SK-N-SH (cell line): Measurements from ENCODE around the gene SPIN2A. TPM values are rescaled to one million over a fixed set of nuclear protein-coding genes. Genes with fewer than 3 reads are reported as not detected.
"Not testable (repeated sequence)": the region's sequence is repeated elsewhere in the genome, so short reads cannot be mapped to it uniquely, and the experiment has no call there.

ENCODE experiments used
- CTCF ChIA-PET: fragments of 300-600, 350-600 bp; formaldehyde crosslinking; extraction: SDS; loops from one replicate; lab custom pipeline; 2021; lab: Yijun Ruan, JAX
- POLR2A ChIA-PET: fragments of 350-600 bp; sonication (Branson Sonifier 250); formaldehyde crosslinking; extraction: SDS; loops from one replicate; lab custom pipeline; 2020; ENCODE audit warnings: antibody characterized with exemption, inconsistent platforms; lab: Yijun Ruan, JAX
- DNase-seq: peaks from one replicate; pipeline ENCODE4 v3.0.0; 2012
- H2AFZ ChIP-seq: fragments of 200-600 bp; sonication (generic); 2 replicates; pipeline ENCODE4 v1.8.1; 2016; ENCODE audit warnings: antibody characterized with exemption, mild to moderate bottlenecking, low read depth
- H3F3A ChIP-seq: fragments of 200-600 bp; sonication (generic); replicated peaks from 2 replicates; pipeline ENCODE3; 2016; ENCODE audit warnings: antibody characterized with exemption, mild to moderate bottlenecking; ENCODE audit not compliant: insufficient read depth
- H3K27ac ChIP-seq, 2 experiments: fragments of 200-500 bp in 1 of 2; fragments of 200-600 bp in 1 of 2; sonication (Bioruptor generic) in 1 of 2; sonication (generic), shearing (Covaris generic) in 1 of 2; 2 replicates each; pipeline versions ENCODE4 v1.5.1 to v1.6.1; 2014 to 2016; ENCODE audit warnings: low read depth in 2 of 2, inconsistent platforms in 1 of 2, low read length in 1 of 2, mild to moderate bottlenecking in 1 of 2, mixed read lengths in 1 of 2
- H3K27me3 ChIP-seq: fragments of 200-600 bp; sonication (generic), shearing (Covaris generic); 2 replicates; pipeline ENCODE4 v1.6.1; 2016; ENCODE audit warnings: mixed run types; ENCODE audit not compliant: insufficient read depth
- H3K36me3 ChIP-seq, 2 experiments: fragments of 200-500 bp in 1 of 2; fragments of 200-600 bp in 1 of 2; sonication (Bioruptor generic) in 1 of 2; sonication (generic) in 1 of 2; replicated peaks in 1 of 2; 2 replicates each; pipeline versions ENCODE3 to v1.5.1; 2014 to 2016; ENCODE audit warnings: low read length in 1 of 2, mild to moderate bottlenecking in 1 of 2; ENCODE audit not compliant: insufficient read depth in 2 of 2, control insufficient read depth in 1 of 2
- H3K4me1 ChIP-seq, 2 experiments: fragments of 200-500 bp in 1 of 2; fragments of 200-600 bp in 1 of 2; sonication (Bioruptor generic) in 1 of 2; sonication (generic), shearing (Covaris generic) in 1 of 2; 2 replicates each; pipeline versions ENCODE4 v1.5.1 to v1.6.1; 2014 to 2016; ENCODE audit warnings: low read depth in 1 of 2, low read length in 1 of 2, mixed run types in 1 of 2; ENCODE audit not compliant: insufficient read depth in 2 of 2, control insufficient read depth in 1 of 2
- H3K4me2 ChIP-seq: fragments of 200-600 bp; sonication (generic), shearing (Covaris generic); 2 replicates; pipeline ENCODE4 v1.6.1; 2017; ENCODE audit warnings: mixed run types
- H3K4me3 ChIP-seq, 2 experiments: fragments of 200-500 bp in 1 of 2; fragments of 200-600 bp in 1 of 2; sonication (Bioruptor generic) in 1 of 2; sonication (generic), shearing (Covaris generic) in 1 of 2; 2 replicates each; pipeline versions ENCODE4 v1.5.1 to v1.8.1; 2014 to 2016; ENCODE audit warnings: low read depth in 2 of 2, inconsistent platforms in 1 of 2, low read length in 1 of 2, mild to moderate bottlenecking in 1 of 2, mixed read lengths in 1 of 2, moderate library complexity in 1 of 2
- H3K79me2 ChIP-seq: fragments of 200-600 bp; sonication (generic); 2 replicates; pipeline ENCODE4 v1.8.1; 2017; ENCODE audit warnings: mild to moderate bottlenecking; ENCODE audit not compliant: insufficient read depth
- H3K9ac ChIP-seq: fragments of 200-600 bp; sonication (generic); 2 replicates; pipeline ENCODE4 v1.6.1; 2017; ENCODE audit warnings: mixed run types
- H3K9me2 ChIP-seq: fragments of 200-600 bp; sonication (generic); 2 replicates; pipeline ENCODE4 v1.6.1; 2017; ENCODE audit warnings: mixed run types
- H3K9me3 ChIP-seq: fragments of 200-600 bp; sonication (generic); 2 replicates; pipeline ENCODE4 v1.6.1; 2017; ENCODE audit warnings: mixed run types, mild to moderate bottlenecking, moderate library complexity
- H4K20me1 ChIP-seq: fragments of 200-600 bp; sonication (generic); 2 replicates; pipeline ENCODE4 v1.6.1; 2017; ENCODE audit warnings: mild to moderate bottlenecking, mixed run types; ENCODE audit not compliant: insufficient read depth
- ELF1 ChIP-seq: IDR thresholded peaks from 2 replicates; pipeline ENCODE4 v1.4.0; 2012
- GABPA ChIP-seq: IDR thresholded peaks from 2 replicates; pipeline ENCODE4 v1.4.0; 2012; ENCODE audit warnings: low read depth, mild to moderate bottlenecking
- NFIC ChIP-seq: IDR thresholded peaks from 2 replicates; pipeline ENCODE4 v1.4.0; 2012; ENCODE audit warnings: borderline replicate concordance
- RAD21 ChIP-seq: IDR thresholded peaks from 2 replicates; pipeline ENCODE4 v1.6.1; 2012; ENCODE audit warnings: mild to moderate bottlenecking, low read length
- REST ChIP-seq: IDR thresholded peaks from 2 replicates; pipeline ENCODE4 v1.6.1; 2012; ENCODE audit warnings: mild to moderate bottlenecking, low read depth, low read length, moderate library complexity
- RFX5 ChIP-seq: IDR thresholded peaks from 2 replicates; pipeline ENCODE4 v1.6.1; 2012; ENCODE audit warnings: mild to moderate bottlenecking, improper control_type of control experiment, low read length
- RXRA ChIP-seq: IDR thresholded peaks from 2 replicates; pipeline ENCODE4 v1.4.0; 2012; ENCODE audit warnings: low read depth, mild to moderate bottlenecking, borderline replicate concordance
- USF1 ChIP-seq: IDR thresholded peaks from 2 replicates; pipeline ENCODE4 v1.4.0; 2012; ENCODE audit warnings: low read depth, borderline replicate concordance
- WGBS: methylation state at CpG from one replicate; pipeline ENCODE4 v1.1.6; 2017; ENCODE audit warnings: low lambda C conversion rate; 5-methylcytosine and 5-hydroxymethylcytosine counted together
- polyA plus RNA-seq, 3 experiments: library from polyadenylated mRNA; depleted of rRNA; stranded (reverse); fragments of >200 nt; gene quantifications; 2 replicates each; pipeline ENCODE4 v1.2.3, GENCODE V29; 2012

The SPIN2A gene
- polyA plus RNA-seq (2012; rRNA removed), result 0.46 and 0.67 TPM in 2 replicates
- polyA plus RNA-seq (2012; cell fraction: cytosol; rRNA removed), result 0.05 and 0.12 TPM in 2 replicates
- 5.7 and 6.4 TPM in 2 replicates for polyA plus RNA-seq (2012; cell fraction: nucleus; rRNA removed)

GRCh38 chrX:57137073-57137472 lies at the start of gene SPIN2A:
Gene SPIN2A, minus strand, starts transcription at chrX:57137397. Its CDS starts 800 bp downstream, at chrX:57136597.
- H3K4me1 ChIP-seq, H3K79me2 ChIP-seq, H3K9me3 ChIP-seq, H3K4me3 ChIP-seq, H3K36me3 ChIP-seq, H4K20me1 ChIP-seq, H3K27me3 ChIP-seq, H3K9ac ChIP-seq, CTCF ChIA-PET, H2AFZ ChIP-seq, H3K27ac ChIP-seq, H3F3A ChIP-seq, POLR2A ChIA-PET, H3K4me2 ChIP-seq, H3K9me2 ChIP-seq, DNase-seq: not testable (repeated sequence)
- WGBS, result 71% methylated on average over 27 of the region's 27 CpGs

- no peaks in the 10 kb centered on the region for H3K27me3 ChIP-seq
- ChIA-PET CTCF (interaction anchor here (0.7 kb wide), 1 partner anchor 12 kb away, joined by 3 read pairs; no protein-coding TSS in a partner anchor), POLR2A (no interaction called here)
- H3K79me2 ChIP-seq, result no peaks in the 10 kb centered on the region
- H3K4me3 ChIP-seq, result no peak overlapping the region
- H4K20me1 ChIP-seq, result no peaks in the 10 kb centered on the region
- no peaks in the 10 kb centered on the region for H3K9me2 ChIP-seq
- H3F3A ChIP-seq, result no peaks in the 10 kb centered on the region
- H3K9ac ChIP-seq, result no peak overlapping the region
- TF ChIP-seq USF1, result no peak
- TF ChIP-seq RFX5, result no peak
- TF ChIP-seq RAD21, result no peak
- no peak for TF ChIP-seq REST
- no peak for TF ChIP-seq RXRA
- TF ChIP-seq ELF1, result no peak
- no peak for TF ChIP-seq NFIC
- TF ChIP-seq GABPA, result no peak
- no peak overlapping the region for H3K27ac ChIP-seq
- no peak overlapping the region for H2AFZ ChIP-seq
- no peaks in the 10 kb centered on the region for H3K4me1 ChIP-seq
- no peaks in the 10 kb centered on the region for H3K36me3 ChIP-seq
- no peak overlapping the region for H3K4me2 ChIP-seq
- DNase-seq, result no peak
- H3K9me3 ChIP-seq, result no peaks in the 10 kb centered on the region
Observed at GRCh38 chrX:57178605-57179004, 41.4 kb upstream of the SPIN2A start.

GRCh38 chrX:57177070-57177469 lies 39.9 kb upstream of the SPIN2A start:
- 22% methylated on average over 1 of the region's 1 CpG for WGBS
- H3K9ac ChIP-seq, result no peak overlapping the region
- CTCF ChIA-PET, result no interaction called here
- H3K36me3 ChIP-seq, result no peaks in the 10 kb centered on the region
- H3K4me1 ChIP-seq, result no peaks in the 10 kb centered on the region
- no peak overlapping the region for H3K4me2 ChIP-seq
- no peak overlapping the region for H3K27ac ChIP-seq
- H3K9me2 ChIP-seq, result no peaks in the 10 kb centered on the region
- TF ChIP-seq ELF1, result no peak
- H2AFZ ChIP-seq, result no peak overlapping the region
- no peaks in the 10 kb centered on the region for H4K20me1 ChIP-seq
- POLR2A ChIA-PET, result no interaction called here
- no peaks in the 10 kb centered on the region for H3F3A ChIP-seq
- DNase-seq, result no peak
- H3K79me2 ChIP-seq, result no peaks in the 10 kb centered on the region
- H3K27me3 ChIP-seq, result no peaks in the 10 kb centered on the region
- H3K4me3 ChIP-seq, result no peak overlapping the region
- H3K9me3 ChIP-seq, result no peaks in the 10 kb centered on the region
